Measurements from ENCODE around the gene CNRIP1.
"Not testable (repeated sequence)": the region's sequence is repeated elsewhere in the genome, so short reads cannot be mapped to it uniquely, and the experiment has no call there.

CNRIP1 gene, protein sequence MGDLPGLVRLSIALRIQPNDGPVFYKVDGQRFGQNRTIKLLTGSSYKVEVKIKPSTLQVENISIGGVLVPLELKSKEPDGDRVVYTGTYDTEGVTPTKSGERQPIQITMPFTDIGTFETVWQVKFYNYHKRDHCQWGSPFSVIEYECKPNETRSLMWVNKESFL

DNA sequence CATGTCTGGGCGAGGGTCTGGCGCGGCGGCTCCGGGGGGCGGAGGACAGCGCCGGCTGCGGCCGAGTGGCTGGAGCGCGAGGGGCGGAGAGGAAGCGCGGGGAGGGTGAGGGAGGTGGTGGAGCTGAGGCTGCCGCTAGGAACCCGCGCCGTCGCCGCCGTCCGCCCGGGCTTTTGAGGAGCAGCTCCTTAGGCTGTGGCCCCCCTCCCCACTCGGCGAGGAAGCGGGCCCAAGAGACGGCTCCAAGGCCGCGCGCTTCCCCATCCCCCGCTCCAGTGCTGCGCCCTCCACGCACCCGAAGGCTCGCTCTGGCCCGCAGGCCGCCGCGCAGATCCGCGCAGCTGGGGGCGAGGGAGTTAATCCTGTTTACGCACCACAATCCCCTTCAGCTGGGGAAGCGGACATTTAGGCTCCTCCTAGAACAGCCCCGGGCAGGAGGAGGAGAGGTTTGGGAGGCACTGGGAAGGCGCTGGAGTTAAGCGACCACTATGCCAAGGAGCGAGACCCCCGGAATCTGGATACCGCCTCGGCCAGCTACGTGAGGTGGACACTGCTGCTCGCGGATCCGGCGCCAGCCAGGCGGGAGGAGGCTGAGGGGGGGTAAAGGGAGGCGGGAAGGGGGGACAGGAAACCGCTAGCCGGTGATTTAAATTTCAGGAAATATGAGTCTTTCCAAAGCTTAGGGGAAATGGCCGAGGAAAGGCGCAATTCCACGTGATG lies at the start of gene CNRIP1:
Gene CNRIP1 (minus strand): TSS at position 552 of the 720 bp plus-strand sequence. CDS start 549 bp downstream, at position 3.
- DNase-seq, result no peak

DNA sequence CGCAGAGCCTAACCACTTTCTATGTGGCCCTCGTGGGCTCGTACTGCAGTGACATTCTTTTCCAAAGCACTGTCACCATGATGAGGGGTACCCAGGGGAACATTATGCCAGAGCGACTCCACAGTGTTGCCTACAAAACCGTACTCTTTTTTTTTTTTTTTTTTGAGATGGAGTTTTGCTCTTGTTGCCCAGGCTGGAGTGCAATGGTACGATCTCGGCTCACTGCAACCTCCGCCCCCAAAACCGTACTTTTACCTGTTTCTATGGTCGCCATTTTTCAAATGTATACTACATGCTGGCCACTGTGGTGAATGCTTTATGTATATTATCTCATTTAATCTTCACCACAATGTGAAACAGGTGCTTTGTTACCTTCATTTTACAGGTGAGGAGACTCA lies 49.6 kb upstream of the CNRIP1 start:
- DNase-seq, result no peak

DNA sequence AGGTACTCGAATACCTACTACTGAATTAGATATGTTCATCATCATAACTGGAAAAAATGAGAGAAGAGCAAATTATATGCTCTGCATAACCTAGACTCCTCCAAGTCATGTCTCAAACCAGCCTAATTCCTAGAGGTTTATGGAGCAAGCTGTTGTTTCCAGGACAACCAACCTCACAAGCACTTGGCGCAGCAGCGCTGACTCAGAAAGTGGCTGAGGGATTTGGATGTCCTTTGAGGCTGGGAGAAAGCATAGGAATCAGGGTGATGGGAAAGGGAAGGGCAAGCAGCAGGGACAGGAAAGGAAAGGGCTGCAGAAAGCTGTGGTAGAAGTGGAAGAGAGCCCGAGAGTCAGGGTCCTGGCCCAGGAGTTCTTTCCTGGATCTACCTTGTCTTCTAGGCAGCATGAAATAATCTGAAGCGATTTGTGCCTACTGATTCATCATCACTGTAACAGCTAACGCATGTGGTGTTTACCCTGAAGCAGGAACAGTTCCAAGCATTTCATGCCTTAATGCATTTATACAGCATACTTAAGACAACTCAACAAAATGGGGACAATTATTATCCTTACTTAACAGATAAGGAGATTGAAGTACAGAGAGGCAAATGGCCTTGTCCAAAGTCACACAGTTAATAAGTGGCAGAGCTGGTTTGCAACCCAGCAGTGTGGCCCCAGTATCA lies 49.0 kb upstream of the CNRIP1 start:
- DNase-seq, result no peak

GRCh38 chr2:68367953-68368653 lies 48.4 kb upstream of the CNRIP1 start:
- DNase-seq, result no peak

DNA sequence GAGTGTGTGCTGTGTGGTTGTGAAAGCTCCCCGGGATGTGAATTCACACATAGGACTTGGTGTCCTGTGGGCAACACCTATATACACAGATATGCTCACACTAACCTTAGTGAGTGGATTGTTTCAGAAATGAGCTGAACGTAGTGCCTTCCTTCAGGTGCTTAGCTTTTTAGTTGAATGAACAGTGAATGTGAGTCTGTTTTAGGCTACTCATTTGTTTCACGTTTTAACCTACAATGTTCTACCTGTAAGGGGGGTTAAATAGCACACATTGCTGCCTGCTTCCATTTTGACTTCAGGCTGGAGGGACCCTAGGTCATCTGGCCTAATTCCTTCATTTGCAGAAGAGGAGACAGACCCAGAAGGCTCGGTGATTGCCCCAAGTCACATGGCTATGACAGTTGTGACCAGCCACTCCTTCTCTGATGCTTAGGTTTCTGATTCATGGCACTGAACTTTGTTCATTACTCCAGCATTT lies 46.4 kb upstream of the CNRIP1 start:
- DNase-seq, result no peak

- no peak for DNase-seq
These were observed 45.3 kb upstream of the CNRIP1 start, which contains the start of gene PLEK for GRCh38 chr2:68365087-68365486. PLEK (plus strand) TSS chr2:68365282; CDS start chr2:68365352, 70 bp downstream.

- DNase-seq, result no peak
These were observed 44.0 kb upstream of the CNRIP1 start for GRCh38 chr2:68363721-68364120.

DNA sequence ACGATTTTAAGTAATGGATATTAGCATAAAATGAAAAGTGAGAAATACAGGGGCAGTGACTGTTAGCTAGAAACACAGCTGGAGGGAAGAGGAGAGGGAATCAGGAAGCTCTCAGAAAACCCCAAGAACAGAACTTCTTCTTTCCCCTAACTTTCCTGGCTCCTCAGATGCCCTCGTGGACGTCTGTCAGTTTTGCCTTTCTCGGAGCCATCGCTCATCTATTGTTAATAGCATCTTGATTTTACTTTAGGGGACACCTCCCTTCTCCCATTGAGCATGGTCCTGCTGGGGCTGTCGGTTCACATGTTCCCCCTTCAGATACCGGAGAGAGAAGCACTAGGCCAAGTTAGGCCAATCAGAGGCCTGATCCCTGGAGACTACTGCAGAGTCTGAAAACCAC lies 43.0 kb upstream of the CNRIP1 start:
- no peak for DNase-seq

DNA sequence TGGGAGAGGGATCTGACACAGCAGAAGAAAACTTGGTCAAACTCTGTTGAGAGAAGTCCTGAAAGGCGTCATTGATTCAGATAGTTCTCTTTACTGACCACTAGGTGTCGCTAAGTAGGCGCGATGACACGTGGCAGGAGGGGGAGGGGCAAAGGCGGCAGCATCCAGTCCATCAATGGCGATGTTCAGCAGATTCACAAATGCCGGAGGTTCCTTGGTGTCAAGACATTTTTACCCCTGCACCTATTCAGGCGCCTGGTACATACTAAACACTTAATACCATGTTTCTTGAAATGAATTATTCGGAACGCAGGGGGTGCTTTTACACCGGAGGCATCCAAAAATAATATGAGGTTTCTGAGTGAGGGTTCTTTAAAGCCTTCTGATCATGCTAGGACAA lies 42.3 kb upstream of the CNRIP1 start:
- DNase-seq, result peak; percentile 63

DNA sequence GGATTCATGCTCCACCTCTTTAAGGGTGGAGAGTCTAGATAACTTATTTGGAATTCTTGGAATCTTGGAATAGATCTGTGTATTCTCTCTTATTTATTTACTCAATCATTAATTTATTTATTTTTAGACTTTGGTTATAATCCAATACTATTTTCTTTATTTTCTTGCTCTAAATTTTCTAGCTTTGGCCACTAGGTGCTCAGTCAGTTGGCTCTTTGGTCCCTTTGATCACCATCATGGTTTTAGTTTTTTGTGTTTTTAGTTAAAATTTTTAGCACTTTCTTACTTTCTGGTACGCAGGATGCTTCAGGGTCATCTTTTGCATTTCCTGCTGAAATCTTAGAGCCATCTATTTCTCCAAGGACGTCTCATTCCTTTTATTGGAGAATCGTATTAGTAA lies 40.1 kb upstream of the CNRIP1 start:
- no peak for DNase-seq

GRCh38 chr2:68357605-68358337 lies 38.0 kb upstream of the CNRIP1 start:
- no peak for DNase-seq

DNA sequence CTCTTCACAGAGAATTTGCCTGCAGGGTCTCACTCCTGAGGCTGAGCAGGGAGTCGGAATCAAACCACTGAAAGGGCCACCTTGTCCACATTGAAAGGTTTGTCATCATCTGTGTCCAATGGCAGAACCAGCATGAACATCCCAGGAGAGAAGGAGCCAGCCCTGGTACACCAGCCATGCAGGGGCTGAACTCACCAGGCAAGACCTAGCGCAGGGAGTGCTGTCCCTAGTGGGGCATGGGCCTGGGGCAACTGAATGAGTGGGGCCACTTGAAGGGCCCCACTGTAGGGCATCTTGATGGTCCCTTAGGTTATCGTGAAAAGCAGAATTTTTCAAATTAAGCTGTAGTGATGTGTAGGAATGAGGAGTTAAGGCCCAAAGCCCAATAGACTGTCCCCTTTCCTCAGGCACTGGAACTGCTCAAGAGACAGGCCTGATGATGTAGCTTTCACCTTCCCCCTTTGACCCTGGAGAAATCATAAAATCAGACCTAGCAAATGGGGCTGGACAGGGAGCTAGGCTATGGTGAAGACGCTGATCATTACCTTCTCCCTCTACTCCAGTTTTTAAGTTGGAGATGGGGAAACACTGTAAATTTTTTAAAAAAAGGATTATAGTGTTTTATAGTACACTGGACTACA lies 37.0 kb upstream of the CNRIP1 start:
- DNase-seq, result no peak

DNA sequence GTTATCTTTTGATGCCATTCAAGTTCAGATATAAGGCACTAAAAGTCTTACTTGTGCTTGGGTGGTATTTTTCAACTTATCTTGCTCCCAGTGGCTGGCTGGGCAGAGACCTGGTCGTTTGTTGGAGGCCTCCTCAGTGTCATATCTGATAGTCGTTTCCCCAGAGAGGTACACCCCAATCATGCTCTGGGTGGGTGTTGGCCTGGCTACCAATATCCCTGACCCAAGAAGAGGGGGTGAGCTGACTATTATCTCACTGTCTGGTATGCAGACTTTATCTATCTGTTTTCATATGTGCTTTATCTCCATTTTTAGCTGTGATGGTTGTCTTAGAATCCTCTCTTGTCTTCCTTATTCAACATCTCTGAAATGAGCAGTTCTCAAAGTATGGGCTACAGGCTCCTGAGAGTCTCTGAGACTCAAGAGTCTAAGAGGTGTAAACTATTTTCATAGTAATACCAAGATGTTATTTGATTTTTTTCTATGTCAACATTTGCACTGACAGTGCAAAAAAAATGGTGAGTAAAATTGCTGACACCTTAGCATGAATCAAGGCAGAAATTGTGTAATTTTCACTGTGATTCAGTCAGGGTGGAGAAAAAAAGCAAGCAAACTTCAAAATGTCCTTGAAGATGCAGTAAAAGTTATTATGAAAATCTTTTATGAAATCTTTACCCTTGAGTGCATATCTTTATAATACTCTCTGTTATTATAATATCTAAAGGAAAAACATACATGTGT lies 33.1 kb upstream of the CNRIP1 start:
- no peak for DNase-seq

DNA sequence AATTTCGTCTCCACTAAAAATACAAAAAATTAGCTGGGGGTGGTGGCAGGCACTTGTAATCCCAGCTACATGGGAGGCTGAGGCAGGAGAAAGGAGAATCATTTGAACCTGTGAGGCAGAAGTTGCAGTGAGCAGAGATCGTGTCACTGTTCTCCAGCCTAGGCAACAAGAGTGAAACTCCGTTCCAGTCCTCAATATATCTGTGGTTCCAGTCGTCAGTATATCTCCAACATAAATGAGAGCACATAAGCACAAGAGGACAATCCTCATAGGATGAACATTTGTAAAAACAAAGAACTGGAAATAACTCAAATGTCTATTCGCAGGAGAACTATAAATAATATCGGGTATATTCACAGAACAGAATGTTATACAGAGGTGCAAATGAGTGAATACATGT lies 32.2 kb upstream of the CNRIP1 start:
- no peak for DNase-seq

DNA sequence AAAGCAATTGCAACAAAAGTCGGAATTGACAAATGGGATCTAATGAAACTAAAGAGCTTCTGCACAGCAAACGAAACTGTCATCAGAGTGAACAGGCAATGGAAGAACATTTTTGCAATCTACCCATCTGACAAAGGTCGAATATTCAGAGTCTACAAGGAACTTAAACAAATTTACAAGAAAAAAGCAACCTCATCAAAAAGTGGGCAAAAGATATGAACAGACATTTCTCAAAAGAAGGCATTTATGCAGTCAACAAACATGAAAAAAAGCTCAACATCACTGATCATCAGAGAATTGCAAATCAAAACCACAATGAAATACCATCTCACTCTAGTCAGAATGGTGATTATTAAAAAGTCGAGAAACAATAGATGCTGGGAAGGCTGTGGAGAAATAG lies 29.3 kb upstream of the CNRIP1 start:
- not testable (repeated sequence) for DNase-seq

DNA sequence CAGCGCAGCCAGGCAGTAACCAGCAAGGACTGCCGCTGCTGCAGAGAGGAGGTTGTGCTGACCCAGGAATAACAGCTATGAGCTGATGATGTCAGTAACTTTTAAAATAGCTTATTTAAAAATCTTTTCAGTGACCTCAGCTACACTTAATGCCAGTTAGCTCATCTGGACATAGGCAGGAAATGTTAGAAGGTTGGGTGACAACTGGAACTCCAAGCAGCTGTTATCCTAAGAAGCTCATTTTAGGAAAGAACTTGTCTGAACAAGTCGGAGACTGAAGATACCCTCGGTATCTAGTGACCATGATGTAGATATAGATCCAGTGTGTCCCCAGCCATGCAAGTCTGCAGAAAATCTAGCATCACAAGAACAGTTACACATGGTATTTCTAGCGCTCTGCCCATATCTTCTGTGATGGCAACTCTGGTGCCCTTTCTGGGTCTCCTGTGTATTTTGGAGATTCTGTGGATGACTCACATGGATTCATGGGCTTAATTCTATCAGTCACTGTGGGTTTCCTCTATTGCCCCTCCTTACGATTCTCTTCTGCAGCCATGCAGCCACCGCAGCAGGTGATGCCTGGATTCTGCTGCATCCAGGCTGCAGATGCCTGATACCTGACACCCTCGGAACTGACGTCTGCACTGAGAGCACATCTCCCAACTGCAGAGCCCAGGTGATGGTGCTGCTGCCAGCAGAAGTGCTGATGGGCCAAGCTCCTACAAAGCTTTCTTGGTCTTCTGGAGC lies 25.6 kb upstream of the CNRIP1 start:
- no peak for DNase-seq

GRCh38 chr2:68344031-68344430 lies 24.3 kb upstream of the CNRIP1 start:
- no peak for DNase-seq

GRCh38 chr2:68342470-68342869 lies 22.7 kb upstream of the CNRIP1 start:
- no peak for DNase-seq

DNA sequence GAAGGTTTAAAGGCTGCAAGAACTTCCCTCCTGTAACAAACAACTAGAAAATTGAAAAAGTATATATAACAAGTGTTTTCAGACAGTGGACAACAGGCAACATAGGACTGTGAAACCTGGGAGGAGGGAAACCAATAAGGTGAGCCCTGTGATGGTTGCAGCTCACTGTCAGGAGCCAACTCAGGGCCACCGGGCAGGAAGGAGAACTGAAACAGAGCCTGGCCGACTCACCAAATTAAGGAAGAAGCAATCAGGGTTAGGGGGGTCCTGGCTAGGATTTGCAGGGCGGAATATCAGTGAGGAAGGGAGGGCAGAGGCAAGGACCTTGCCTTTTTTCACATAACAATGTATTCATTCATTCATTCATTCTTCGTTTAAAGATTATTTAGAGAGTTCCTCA lies 21.8 kb upstream of the CNRIP1 start:
- DNase-seq, result no peak

DNA sequence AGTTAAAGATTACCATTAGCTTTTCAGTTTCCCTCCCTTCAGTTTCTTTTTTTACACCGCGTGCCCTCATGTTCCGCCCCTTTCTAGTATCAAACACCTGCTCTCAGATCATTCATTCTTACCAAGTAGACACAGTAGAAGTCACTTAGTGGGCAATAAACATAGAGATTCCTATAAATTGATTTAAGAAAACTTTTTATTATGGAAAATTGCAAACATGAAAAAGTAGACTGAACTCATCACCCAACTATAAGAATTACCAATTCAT lies 21.2 kb upstream of the CNRIP1 start:
- DNase-seq, result no peak

Data from activated effector memory CD4-positive, alpha-beta T cell treated with Interleukin-2 at 50 U/mL for 16 hours (primary cell).